Loucy (cell line): ENCODE measurements around the gene GCLM.
"Not testable (repeated sequence)": the region's sequence is repeated elsewhere in the genome, so short reads cannot be mapped to it uniquely, and the experiment has no call there.

Experiments
- H2AFZ ChIP-seq: fragments of 200-600 bp; sonication (generic); 2 replicates; pipeline ENCODE4 v1.6.0; 2016; ENCODE audit warnings: antibody characterized with exemption, mild to moderate bottlenecking, low read length, moderate library complexity
- H3F3A ChIP-seq: fragments of 200-600 bp; 2 replicates; pipeline ENCODE4 v1.6.0; 2016; ENCODE audit warnings: antibody characterized with exemption, low read depth, mild to moderate bottlenecking
- H3K27me3 ChIP-seq: fragments of 200-600 bp; sonication (generic); 2 replicates; pipeline ENCODE4 v1.6.1; 2014; ENCODE audit warnings: low read length, mild to moderate bottlenecking; ENCODE audit not compliant: insufficient read depth, poor library complexity, severe bottlenecking
- H3K36me3 ChIP-seq: fragments of 200-600 bp; sonication (generic); 2 replicates; pipeline ENCODE4 v1.6.1; 2016; ENCODE audit warnings: low read length; ENCODE audit not compliant: insufficient read depth
- H3K4me1 ChIP-seq: fragments of 200-600 bp; sonication (generic); 2 replicates; pipeline ENCODE4 v1.5.1; 2014; ENCODE audit warnings: low read length, mild to moderate bottlenecking; ENCODE audit not compliant: insufficient read depth, poor library complexity, severe bottlenecking
- H3K4me2 ChIP-seq: fragments of 200-600 bp; sonication (generic); 2 replicates; pipeline ENCODE4 v1.6.0; 2014; ENCODE audit warnings: antibody characterized with exemption, low read length, low read depth, mild to moderate bottlenecking; ENCODE audit not compliant: poor library complexity, severe bottlenecking
- H3K4me3 ChIP-seq: fragments of 200-600 bp; sonication (generic); 2 replicates; pipeline ENCODE4 v1.5.1; 2014; ENCODE audit warnings: low read length, mild to moderate bottlenecking, mixed read lengths; ENCODE audit not compliant: poor library complexity, severe bottlenecking
- H3K79me2 ChIP-seq: fragments of 200-600 bp; sonication (generic); 2 replicates; pipeline ENCODE4 v1.6.1; 2014; ENCODE audit warnings: low read length; ENCODE audit not compliant: insufficient read depth
- H3K9ac ChIP-seq: fragments of 200-600 bp; sonication (generic); 2 replicates; pipeline ENCODE4 v1.6.0; 2014; ENCODE audit warnings: mild to moderate bottlenecking, low read depth, low read length, moderate library complexity; ENCODE audit not compliant: poor library complexity, severe bottlenecking
- H3K9me2 ChIP-seq: fragments of 200-600 bp; sonication (generic); replicated peaks from 2 replicates; pipeline ENCODE4 v1.6.1; 2016; ENCODE audit warnings: low read depth, low read length, mixed read lengths
- H3K9me3 ChIP-seq: fragments of 200-600 bp; sonication (generic); 2 replicates; pipeline ENCODE4 v1.6.1; 2014; ENCODE audit warnings: mild to moderate bottlenecking, antibody characterized with exemption, low read length, low read depth; ENCODE audit not compliant: insufficient read depth
- H4K20me1 ChIP-seq: fragments of 200-600 bp; sonication (generic); 2 replicates; pipeline ENCODE4 v1.6.0; 2014; ENCODE audit warnings: antibody characterized with exemption, low read length, mild to moderate bottlenecking; ENCODE audit not compliant: insufficient read depth, poor library complexity, severe bottlenecking
- CTCF ChIP-seq: fragments of 200-600 bp; sonication (generic); conservative IDR thresholded peaks from 2 replicates; pipeline ENCODE4 v1.5.1; 2014; ENCODE audit warnings: mild to moderate bottlenecking, antibody characterized with exemption, low read length
- EZH2phosphoT487 ChIP-seq: fragments of 200-600 bp; IDR thresholded peaks from 2 replicates; pipeline ENCODE4 v1.6.1; 2018; ENCODE audit warnings: antibody characterized with exemption, mild to moderate bottlenecking, moderate library complexity, borderline replicate concordance

Gene GCLM

GRCh38 chr1:93955765-93956164, 46.5 kb upstream of the GCLM start:
- peaks cover 7% of the 10 kb centered on the region for H3K9me3 ChIP-seq

GRCh38 chr1:93947002-93947686, 37.9 kb upstream of the GCLM start:
- H3F3A ChIP-seq, H3K9me2 ChIP-seq, H2AFZ ChIP-seq, H3K4me2 ChIP-seq, H3K27me3 ChIP-seq, H3K79me2 ChIP-seq, H3K36me3 ChIP-seq, H3K9ac ChIP-seq, H3K4me3 ChIP-seq, H3K9me3 ChIP-seq, H3K4me1 ChIP-seq, H4K20me1 ChIP-seq: not testable (repeated sequence)

More at GRCh38 chr1:93955765-93956164, 46.5 kb upstream of the GCLM start:
- Histone ChIP-seq H3K9me2 (no peaks in the 10 kb centered on the region), H2AFZ (no peak overlapping the region), H3K27me3 (no peaks in the 10 kb centered on the region), H3K9ac (no peak overlapping the region), H3K4me2 (no peak overlapping the region), H3K36me3 (no peaks in the 10 kb centered on the region), H3K4me3 (no peak overlapping the region), H3K4me1 (no peaks in the 10 kb centered on the region), H3F3A (no peaks in the 10 kb centered on the region), H3K79me2 (no peaks in the 10 kb centered on the region), H4K20me1 (no peaks in the 10 kb centered on the region)
- TF ChIP-seq EZH2phosphoT487 (no peak), CTCF (no peak)

GRCh38 chr1:93938461-93939145, 29.4 kb upstream of the GCLM start:
- no peak for TF ChIP-seq CTCF
- no peak for TF ChIP-seq EZH2phosphoT487
- Histone ChIP-seq H3K36me3 (no peaks in the 10 kb centered on the region), H3K4me2 (no peak overlapping the region), H2AFZ (no peak overlapping the region), H3K4me1 (no peaks in the 10 kb centered on the region), H3K4me3 (no peak overlapping the region), H3F3A (no peaks in the 10 kb centered on the region), H3K9me3 (peaks cover 5% of the 10 kb centered on the region), H3K9ac (no peak overlapping the region), H3K9me2 (no peaks in the 10 kb centered on the region), H3K27me3 (no peaks in the 10 kb centered on the region), H4K20me1 (no peaks in the 10 kb centered on the region), H3K79me2 (no peaks in the 10 kb centered on the region)

- no peak overlapping the region for H3K4me3 ChIP-seq
These were observed 28.8 kb upstream of the GCLM start for GRCh38 chr1:93937997-93938396.

More at GRCh38 chr1:93937997-93938396, 28.8 kb upstream of the GCLM start:
- no peaks in the 10 kb centered on the region for H3K4me1 ChIP-seq
- no peaks in the 10 kb centered on the region for H3K79me2 ChIP-seq
- H3K9me2 ChIP-seq, result no peaks in the 10 kb centered on the region
- H3K9me3 ChIP-seq, result peaks cover 5% of the 10 kb centered on the region
- no peak overlapping the region for H3K9ac ChIP-seq
- no peak overlapping the region for H3K4me2 ChIP-seq
- H3F3A ChIP-seq, result no peaks in the 10 kb centered on the region
- no peaks in the 10 kb centered on the region for H3K36me3 ChIP-seq
- no peak overlapping the region for H2AFZ ChIP-seq
- H4K20me1 ChIP-seq, result no peaks in the 10 kb centered on the region
- H3K27me3 ChIP-seq, result no peaks in the 10 kb centered on the region
- no peak for TF ChIP-seq EZH2phosphoT487
- TF ChIP-seq CTCF, result no peak
